ENCODE results near the gene KHDRBS2.

- TF ChIP-seq CTCF (IDR thresholded peaks at IDR 0.05) (no peak), POLR2A (IDR thresholded peaks at IDR 0.05) (no peak)
Measured at GRCh38 chr6:62013719-62014118, 272.3 kb downstream of the KHDRBS2 start.

Measured in Peyer's patch (tissue), 4 donors.